C4-2B (cell line): ENCODE data around the gene COL1A1.
A peak's percentile ranks its signal among the peaks of the same experiment; 100 is the strongest.

Source experiments
- CTCF ChIP-seq: fragments of 450-650 bp; conservative IDR thresholded peaks from 2 replicates; pipeline ENCODE4 v1.5.1; 2017; ENCODE audit warnings: mild to moderate bottlenecking
- ZFX ChIP-seq: fragments of 450-650 bp; IDR thresholded peaks from 2 replicates; pipeline ENCODE4 v1.6.1; 2017

DNA sequence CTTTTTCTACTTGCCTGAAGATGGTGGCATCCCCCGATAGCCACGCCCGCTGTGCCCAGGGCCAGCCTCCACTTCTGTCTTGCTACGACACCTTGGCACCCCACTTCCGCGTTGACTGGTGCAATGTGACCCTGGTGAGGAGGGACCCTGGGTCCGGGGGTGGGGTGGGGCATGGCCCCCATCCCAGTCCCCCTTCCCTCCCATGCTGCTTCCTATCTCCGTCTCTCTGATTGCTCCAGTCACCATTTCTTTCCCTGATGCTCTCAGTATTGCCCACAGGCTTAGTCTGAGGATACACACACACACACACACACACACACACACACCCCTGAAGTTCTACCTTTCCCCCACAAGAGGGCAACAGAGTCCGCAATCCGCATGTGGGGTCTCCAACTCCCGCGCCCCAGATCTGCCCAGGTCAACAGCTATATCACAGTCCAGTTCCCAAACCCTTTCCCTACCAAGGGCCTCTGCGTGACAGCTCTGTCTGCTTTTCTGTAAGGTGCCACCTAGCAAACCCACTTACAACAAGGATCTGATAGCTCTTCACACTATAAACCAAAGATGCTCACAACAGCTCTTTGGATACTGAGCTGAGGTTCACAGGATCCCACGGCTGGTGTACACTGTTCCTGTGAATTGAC, 32.2 kb downstream of the COL1A1 start:
- peak; percentile 86 for TF ChIP-seq CTCF
- no peak for TF ChIP-seq ZFX
